H1 (cell line): ENCODE data around the gene FBXL17. TPM values are rescaled to one million over a fixed set of nuclear protein-coding genes. Genes with fewer than 3 reads are reported as not detected.

Experiments used
- CTCF ChIA-PET: fragments of 300-600 bp; sonication (Branson Sonifier 250); formaldehyde crosslinking; loops from one replicate; lab custom pipeline; 2021; ENCODE audit not compliant: partially characterized antibody; lab: Charles Lee
- POLR2A ChIA-PET: fragments of 300-600 bp; sonication (Branson Sonifier 250); formaldehyde crosslinking; loops from one replicate; lab custom pipeline; 2021; ENCODE audit warnings: inconsistent platforms; ENCODE audit not compliant: partially characterized antibody; lab: Charles Lee
- DNase-seq, 2 experiments: peaks; one replicate each; pipeline versions ENCODE4 v3.0.0 to v3.0.0-alpha.2; 2010 to 2022; ENCODE audit warnings: low spot score in 2 of 2, low read depth in 1 of 2, mixed read lengths in 1 of 2
- FAIRE-seq: peaks from 2 replicates; lab custom pipeline; 2011; peaks lifted over from hg19 to GRCh38; lab: Jason Lieb, UNC
- H2AFZ ChIP-seq: 2 replicates; pipeline ENCODE4 v1.8.1; 2012; ENCODE audit warnings: low read length, inconsistent platforms
- H2AK5ac ChIP-seq: 2 replicates; pipeline ENCODE4 v1.6.1; 2013; ENCODE audit warnings: low read depth, low read length
- H2BK120ac ChIP-seq: replicated peaks from 2 replicates; pipeline ENCODE3; 2013; ENCODE audit warnings: low read depth, low read length, inconsistent platforms
- H2BK12ac ChIP-seq: 2 replicates; pipeline ENCODE4 v1.6.1; 2013; ENCODE audit warnings: low read depth, low read length
- H2BK15ac ChIP-seq: 2 replicates; pipeline ENCODE4 v1.6.1; 2013; ENCODE audit warnings: low read length
- H2BK20ac ChIP-seq: 2 replicates; pipeline ENCODE4 v1.6.1; 2013; ENCODE audit warnings: low read length
- H2BK5ac ChIP-seq: 2 replicates; pipeline ENCODE4 v1.6.1; 2013; ENCODE audit warnings: low read depth, low read length
- H3K14ac ChIP-seq: 2 replicates; pipeline ENCODE4 v1.6.1; 2013; ENCODE audit warnings: inconsistent platforms; ENCODE audit not compliant: insufficient read length
- H3K18ac ChIP-seq: 2 replicates; pipeline ENCODE4 v1.6.1; 2013; ENCODE audit warnings: low read length; ENCODE audit errors: extremely low read depth
- H3K23ac ChIP-seq: 2 replicates; pipeline ENCODE4 v1.6.1; 2013; ENCODE audit warnings: inconsistent platforms; ENCODE audit not compliant: insufficient read length
- H3K23me2 ChIP-seq: 2 replicates; pipeline ENCODE4 v1.6.1; 2013; ENCODE audit warnings: low read depth, low read length
- H3K27ac ChIP-seq: 2 replicates; pipeline ENCODE4 v1.6.1; 2011; ENCODE audit warnings: low read depth, low read length, inconsistent platforms
- H3K27me3 ChIP-seq, 4 experiments: replicated peaks in 1 of 4; 1 replicate in 1 of 4; 2 replicates in 3 of 4; pipeline versions ENCODE4 v1.6.1 to v1.8.1; 2011 to 2013; ENCODE audit warnings: low read length in 3 of 4, mild to moderate bottlenecking in 3 of 4, inconsistent platforms in 2 of 4, mixed read lengths in 2 of 4, moderate library complexity in 1 of 4; ENCODE audit not compliant: control insufficient read depth in 3 of 4, insufficient read depth in 3 of 4; ENCODE audit errors: extremely low read depth in 1 of 4
- H3K36me3 ChIP-seq, 4 experiments: 2 replicates each; pipeline versions ENCODE4 v1.6.1 to v1.8.1; 2011 to 2013; ENCODE audit warnings: mild to moderate bottlenecking in 4 of 4, low read length in 3 of 4, moderate library complexity in 2 of 4, control low read depth in 1 of 4, inconsistent platforms in 1 of 4; ENCODE audit not compliant: insufficient read depth in 4 of 4, control insufficient read depth in 2 of 4
- H3K4ac ChIP-seq: replicated peaks from 2 replicates; pipeline ENCODE3; 2013; ENCODE audit warnings: low read length, low read depth, mixed read lengths, inconsistent platforms; ENCODE audit not compliant: insufficient read length
- H3K4me1 ChIP-seq, 4 experiments: replicated peaks in 1 of 4; 1 replicate in 1 of 4; 2 replicates in 3 of 4; pipeline versions ENCODE4 v1.6.1 to v1.8.1; 2011 to 2013; ENCODE audit warnings: low read length in 3 of 4, inconsistent platforms in 2 of 4, mixed read lengths in 1 of 4; ENCODE audit not compliant: insufficient read depth in 4 of 4, control insufficient read depth in 3 of 4
- H3K4me2 ChIP-seq, 2 experiments: 2 replicates each; pipeline versions ENCODE4 v1.6.1 to v1.8.1; 2011 to 2013; ENCODE audit warnings: low read depth in 2 of 2, low read length in 2 of 2, control low read depth in 1 of 2, inconsistent platforms in 1 of 2, mild to moderate bottlenecking in 1 of 2; ENCODE audit not compliant: insufficient read depth in 1 of 2
- H3K4me3 ChIP-seq, 4 experiments: fragments of 200-600, 300-600 bp in 1 of 4; sonication (generic), shearing (Covaris generic), sonication (Bioruptor Twin) in 1 of 4; 2 replicates each; pipeline versions ENCODE4 v1.5.1 to v1.8.1; 2011 to 2016; ENCODE audit warnings: low read length in 4 of 4, low read depth in 3 of 4, control low read depth in 2 of 4, inconsistent platforms in 2 of 4, mild to moderate bottlenecking in 2 of 4, mixed read lengths in 1 of 4, moderate library complexity in 1 of 4; ENCODE audit not compliant: insufficient read depth in 2 of 4; ENCODE audit errors: extremely low read depth in 1 of 4
- H3K56ac ChIP-seq: replicated peaks from 2 replicates; pipeline ENCODE3; 2013; ENCODE audit warnings: low read depth, mild to moderate bottlenecking, mixed read lengths, low read length, inconsistent platforms; ENCODE audit not compliant: insufficient read length
- H3K79me1 ChIP-seq: 2 replicates; pipeline ENCODE4 v1.6.1; 2013; ENCODE audit warnings: low read depth, low read length, control low read depth
- H3K79me2 ChIP-seq, 2 experiments: 2 replicates each; pipeline versions ENCODE4 v1.6.1 to v1.8.1; 2012 to 2013; ENCODE audit warnings: low read length in 2 of 2, mild to moderate bottlenecking in 2 of 2, inconsistent platforms in 1 of 2; ENCODE audit not compliant: insufficient read depth in 2 of 2, control insufficient read depth in 1 of 2
- H3K9ac ChIP-seq, 4 experiments: replicated peaks in 1 of 4; 1 replicate in 1 of 4; 2 replicates in 3 of 4; pipeline versions ENCODE4 v1.6.1 to v1.8.1; 2011 to 2013; ENCODE audit warnings: low read depth in 3 of 4, low read length in 3 of 4, control low read depth in 2 of 4, mild to moderate bottlenecking in 2 of 4, moderate library complexity in 2 of 4, inconsistent platforms in 1 of 4; ENCODE audit errors: extremely low read depth in 1 of 4
- H3K9me3 ChIP-seq, 2 experiments: 2 replicates each; pipeline versions ENCODE4 v1.6.1 to v1.8.1; 2012 to 2013; ENCODE audit warnings: mild to moderate bottlenecking in 2 of 2, moderate library complexity in 2 of 2, control low read depth in 1 of 2, inconsistent platforms in 1 of 2, low read depth in 1 of 2, low read length in 1 of 2, mixed read lengths in 1 of 2; ENCODE audit not compliant: insufficient read depth in 2 of 2
- H4K20me1 ChIP-seq, 2 experiments: replicated peaks in 1 of 2; 2 replicates each; pipeline versions ENCODE3 to v1.8.1; 2011 to 2013; ENCODE audit warnings: inconsistent platforms in 2 of 2, low read length in 2 of 2, mild to moderate bottlenecking in 1 of 2; ENCODE audit not compliant: insufficient read depth in 2 of 2, control insufficient read depth in 1 of 2
- H4K5ac ChIP-seq: 2 replicates; pipeline ENCODE4 v1.6.1; 2013; ENCODE audit warnings: low read length, low read depth, mixed read lengths, inconsistent platforms; ENCODE audit not compliant: insufficient read length
- H4K8ac ChIP-seq: 2 replicates; pipeline ENCODE4 v1.8.0; 2013; ENCODE audit warnings: mild to moderate bottlenecking, moderate library complexity, low read length, inconsistent platforms; ENCODE audit not compliant: insufficient read depth; ENCODE audit errors: extremely low read depth
- H4K91ac ChIP-seq: replicated peaks from 2 replicates; pipeline ENCODE3; 2013; ENCODE audit warnings: low read length, mixed read lengths, inconsistent platforms; ENCODE audit not compliant: insufficient read length
- ASH2L ChIP-seq: fragments of 200-600, 300-600 bp; sonication (generic); IDR thresholded peaks from one replicate; pipeline ENCODE4 v1.7.1; 2017; ENCODE audit warnings: low read length
- EGR1 ChIP-seq: IDR thresholded peaks from 2 replicates; pipeline ENCODE4 v1.6.1; 2011; ENCODE audit warnings: low read depth, low read length, borderline replicate concordance
- EZH2 ChIP-seq: fragments of 200-600 bp; sonication (generic); IDR thresholded peaks from 2 replicates; pipeline ENCODE4 v1.7.1; 2012; ENCODE audit warnings: low read depth, mild to moderate bottlenecking, moderate library complexity, low read length, inconsistent platforms; ENCODE audit not compliant: severe bottlenecking
- HDAC6 ChIP-seq: IDR thresholded peaks from one replicate; pipeline ENCODE4 v1.7.1; 2012; ENCODE audit warnings: low read depth, mild to moderate bottlenecking, inconsistent platforms, low read length, moderate library complexity
- JUN ChIP-seq: IDR thresholded peaks from 2 replicates; pipeline ENCODE4 v1.6.1; 2011; ENCODE audit warnings: low read depth, mild to moderate bottlenecking, improper control_type of control experiment, low read length
- KDM1A ChIP-seq: fragments of 200-600, 300-600 bp; sonication (generic); IDR thresholded peaks from 2 replicates; pipeline ENCODE4 v1.7.1; 2016; ENCODE audit warnings: mild to moderate bottlenecking, low read length, borderline replicate concordance
- MAX ChIP-seq: IDR thresholded peaks from 2 replicates; pipeline ENCODE4 v1.6.1; 2012; ENCODE audit warnings: inconsistent platforms
- RBBP5 ChIP-seq: IDR thresholded peaks from 2 replicates; pipeline ENCODE4 v1.7.1; 2012; ENCODE audit warnings: low read depth, mild to moderate bottlenecking, inconsistent platforms, low read length, moderate library complexity, borderline replicate concordance
- SAP30 ChIP-seq: fragments of 300-600 bp; sonication (generic); IDR thresholded peaks from 2 replicates; pipeline ENCODE4 v1.7.1; 2012; ENCODE audit warnings: low read length, moderate library complexity, mild to moderate bottlenecking, inconsistent platforms; ENCODE audit not compliant: insufficient read depth, insufficient replicate concordance
- TAF1 ChIP-seq: IDR thresholded peaks from 2 replicates; pipeline ENCODE4 v1.6.1; 2011; ENCODE audit warnings: mild to moderate bottlenecking, low read depth, low read length
- TCF12 ChIP-seq: IDR thresholded peaks from 2 replicates; pipeline ENCODE4 v1.6.1; 2011; ENCODE audit warnings: low read depth, mild to moderate bottlenecking, low read length
- WGBS, 2 experiments: shearing (Covaris generic) in 1 of 2; methylation state at CpG; one replicate each; pipeline versions ENCODE4 v1.1.6 to v1.1.7; 2013 to 2015; ENCODE audit warnings: low lambda C conversion rate in 2 of 2, mixed read lengths in 2 of 2, inconsistent platforms in 1 of 2, low coverage in 1 of 2, missing lambda C conversion rate in 1 of 2; ENCODE audit not compliant: insufficient replicate concordance in 2 of 2, insufficient coverage in 1 of 2, insufficient read length in 1 of 2; ENCODE audit errors: extremely low coverage in 1 of 2, missing lambda C conversion rate in 1 of 2; 5-methylcytosine and 5-hydroxymethylcytosine counted together
- polyA plus RNA-seq, 7 experiments: library from polyadenylated mRNA; depleted of rRNA in 3 of 7; stranded (reverse) in 5 of 7; unstranded in 2 of 7; fragments of >200 nt in 5 of 7; fragments of 200-250 nt in 2 of 7; gene quantifications; 1 replicate in 5 of 7; 2 replicates in 1 of 7; 4 replicates in 1 of 7; pipeline versions ENCODE4 v1.2.1 to v1.2.3, GENCODE V29; 2011 to 2013; ENCODE audit warnings: missing spikeins in 2 of 7, mixed read lengths in 2 of 7
- total RNA-seq: library from RNA; stranded (reverse); fragmentation: NEBNext Ultra II Directional; extraction: Animal tissue kit (Norgen Biotek cat#: 25700); gene quantifications from 2 replicates; pipeline ENCODE4 v1.2.1, GENCODE V29; 2021

FBXL17 gene
- total and polyA plus RNA-seq, 2 of the 8 experiments (the other 6 are each of a cell fraction or from before 2014, with no cell fraction given): 0.35 to 4.3 TPM

- H3K4me2 ChIP-seq: no peak overlapping the region
- CTCF ChIA-PET: interaction anchor here (0.6 to 0.7 kb wide), 2 partner anchors 119 to 374 kb away, joined by 3 read pairs; no protein-coding TSS in a partner anchor
- TF ChIP-seq KDM1A: no peak
- TF ChIP-seq EGR1: no peak
- TF ChIP-seq HDAC6: no peak
- TF ChIP-seq RBBP5: no peak
- no peak for TF ChIP-seq EZH2
- no peak for TF ChIP-seq TCF12
- no peak for TF ChIP-seq ASH2L
- TF ChIP-seq TAF1: no peak
- no peak for TF ChIP-seq SAP30
- no peak for TF ChIP-seq JUN
- no peak for TF ChIP-seq MAX
Measured at GRCh38 chr5:107937204-107937603, 444.7 kb downstream of the FBXL17 start.

More at GRCh38 chr5:107937204-107937603, 444.7 kb downstream of the FBXL17 start:
- FAIRE-seq (peak; percentile 70), DNase-seq (no peak)
- H3K23ac ChIP-seq: no peak overlapping the region
- no peak overlapping the region for H3K9ac ChIP-seq
- POLR2A ChIA-PET: no interaction called here
- H4K5ac ChIP-seq: no peak overlapping the region
- H3K14ac ChIP-seq: no peak overlapping the region
- H2AFZ ChIP-seq: no peak overlapping the region
- H2BK120ac ChIP-seq: no peak overlapping the region
- H2AK5ac ChIP-seq: no peak overlapping the region
- H3K4me3 ChIP-seq: no peak overlapping the region
- no peaks in the 10 kb centered on the region for H4K20me1 ChIP-seq
- no peak overlapping the region for H3K18ac ChIP-seq
- no peak overlapping the region for H3K27ac ChIP-seq
- H2BK12ac ChIP-seq: no peak overlapping the region; the same call in 1 of the 2 replicates
- no peak overlapping the region for H3K56ac ChIP-seq
- H3K79me1 ChIP-seq: no peaks in the 10 kb centered on the region
- H2BK20ac ChIP-seq: no peak overlapping the region
- WGBS, 2 experiments: 72% methylated on average over 5 of the region's 5 CpGs; no CpG with 5 or more reads in 1 of the 2 experiments
- H3K23me2 ChIP-seq: no peaks in the 10 kb centered on the region
- no peak overlapping the region for H4K8ac ChIP-seq
- H3K27me3 ChIP-seq: no peaks in the 10 kb centered on the region
- H3K36me3 ChIP-seq: no peaks in the 10 kb centered on the region
- peaks cover 0 to 22% (median 9%) of the 10 kb centered on the region in 4 experiments; a peak in 3 of 7 replicates for H3K4me1 ChIP-seq
- no peak overlapping the region for H4K91ac ChIP-seq
- H3K79me2 ChIP-seq: no peaks in the 10 kb centered on the region
- H2BK15ac ChIP-seq: no peak overlapping the region
- no peak overlapping the region for H3K4ac ChIP-seq
- H2BK5ac ChIP-seq: no peak overlapping the region
- H3K9me3 ChIP-seq: no peaks in the 10 kb centered on the region
